Neutrophil (primary cell): ENCODE data around the gene GRB10.

ENCODE experiments used
- H3K27ac ChIP-seq: fragments of 200-600 bp; sonication (generic); 2 replicates; pipeline ENCODE4 v1.5.1; 2016; ENCODE audit warnings: mild to moderate bottlenecking, moderate library complexity
- H3K27me3 ChIP-seq: fragments of 200-600 bp; sonication (generic); 2 replicates; pipeline ENCODE4 v1.6.0; 2016; ENCODE audit warnings: mild to moderate bottlenecking
- H3K36me3 ChIP-seq: fragments of 200-600 bp; sonication (generic); 2 replicates; pipeline ENCODE4 v1.5.1; 2017
- H3K4me1 ChIP-seq, 2 experiments: fragments of 200-600 bp in 1 of 2; sonication (generic) in 1 of 2; 1 replicate in 1 of 2; 2 replicates in 1 of 2; pipeline versions ENCODE4 v1.5.1 to v1.6.1; 2013 to 2016; ENCODE audit warnings: low read depth in 1 of 2, low read length in 1 of 2, mild to moderate bottlenecking in 1 of 2, moderate library complexity in 1 of 2; ENCODE audit not compliant: control insufficient read depth in 1 of 2, insufficient read depth in 1 of 2
- H3K4me3 ChIP-seq, 2 experiments: fragments of 200-600 bp in 1 of 2; sonication (generic) in 1 of 2; 1 replicate in 1 of 2; 2 replicates in 1 of 2; pipeline ENCODE4 v1.5.1; 2013 to 2016; ENCODE audit warnings: low read depth in 1 of 2, low read length in 1 of 2, mild to moderate bottlenecking in 1 of 2, moderate library complexity in 1 of 2
- H3K9me3 ChIP-seq: fragments of 200-600 bp; sonication (generic); 2 replicates; pipeline ENCODE4 v1.5.1; 2016
- CTCF ChIP-seq: fragments of 200-600 bp; sonication (generic); IDR thresholded peaks from 2 replicates; pipeline ENCODE4 v1.5.1; 2016; ENCODE audit warnings: antibody characterized with exemption

GRB10 gene

GRCh38 chr7:50674299-50674698 is 108.4 kb downstream of the GRB10 start:
- TF ChIP-seq CTCF = no peak

GRCh38 chr7:50673096-50673495 is 109.6 kb downstream of the GRB10 start:
- Histone ChIP-seq H3K27me3 (no peaks in the 10 kb centered on the region), H3K9me3 (no peaks in the 10 kb centered on the region), H3K36me3 (peaks cover 23% of the 10 kb centered on the region), H3K4me1 (peaks cover 3 to 8% of the 10 kb centered on the region in 2 experiments), H3K4me3 (no peak overlapping the region), H3K27ac (no peak overlapping the region)
- TF ChIP-seq CTCF = no peak

More at GRCh38 chr7:50674299-50674698, 108.4 kb downstream of the GRB10 start:
- Histone ChIP-seq H3K4me1 (peaks cover 3 to 8% of the 10 kb centered on the region in 2 experiments), H3K27me3 (no peaks in the 10 kb centered on the region), H3K36me3 (peaks cover 22% of the 10 kb centered on the region), H3K4me3 (no peak overlapping the region), H3K9me3 (no peaks in the 10 kb centered on the region), H3K27ac (no peak overlapping the region)

GRCh38 chr7:50672045-50672444 is 110.7 kb downstream of the GRB10 start:
- TF ChIP-seq CTCF = no peak
- no peak overlapping the region for H3K4me3 ChIP-seq
- H3K4me1 ChIP-seq = peaks cover 3 to 8% of the 10 kb centered on the region in 2 experiments
- H3K27ac ChIP-seq = no peak overlapping the region
- no peaks in the 10 kb centered on the region for H3K9me3 ChIP-seq
- H3K36me3 ChIP-seq = peaks cover 27% of the 10 kb centered on the region
- no peaks in the 10 kb centered on the region for H3K27me3 ChIP-seq

GRCh38 chr7:50671386-50671785 is 111.3 kb downstream of the GRB10 start:
- H3K27ac ChIP-seq = no peak overlapping the region
- H3K36me3 ChIP-seq = peaks cover 27% of the 10 kb centered on the region
- no peaks in the 10 kb centered on the region for H3K27me3 ChIP-seq
- no peaks in the 10 kb centered on the region for H3K9me3 ChIP-seq
- TF ChIP-seq CTCF = no peak
- H3K4me3 ChIP-seq = no peak overlapping the region
- peaks cover 2 to 6% of the 10 kb centered on the region in 2 experiments for H3K4me1 ChIP-seq

- TF ChIP-seq CTCF = no peak
- H3K4me3 ChIP-seq = no peak overlapping the region
- no peak overlapping the region for H3K27ac ChIP-seq
- no peaks in the 10 kb centered on the region for H3K27me3 ChIP-seq
- no peaks in the 10 kb centered on the region for H3K9me3 ChIP-seq
- no peaks in the 10 kb centered on the region for H3K4me1 ChIP-seq
- H3K36me3 ChIP-seq = peaks cover 27% of the 10 kb centered on the region
Measured at GRCh38 chr7:50669890-50670289, 112.8 kb downstream of the GRB10 start.

- Histone ChIP-seq H3K4me3 (no peak overlapping the region), H3K27ac (no peak overlapping the region), H3K9me3 (no peaks in the 10 kb centered on the region), H3K36me3 (peaks cover 10% of the 10 kb centered on the region), H3K27me3 (no peaks in the 10 kb centered on the region), H3K4me1 (peaks cover 10 to 11% of the 10 kb centered on the region in 2 experiments)
- no peak for TF ChIP-seq CTCF
Measured at GRCh38 chr7:50667789-50668226, 114.9 kb downstream of the GRB10 start.
